ENCODE data around the gene DIAPH2. TPM values are rescaled to one million over a fixed set of nuclear protein-coding genes. Genes with fewer than 3 reads are reported as not detected.

The DIAPH2 gene
- total RNA-seq, 1 experiment from 2014 or later, result 10.4 TPM

DNA sequence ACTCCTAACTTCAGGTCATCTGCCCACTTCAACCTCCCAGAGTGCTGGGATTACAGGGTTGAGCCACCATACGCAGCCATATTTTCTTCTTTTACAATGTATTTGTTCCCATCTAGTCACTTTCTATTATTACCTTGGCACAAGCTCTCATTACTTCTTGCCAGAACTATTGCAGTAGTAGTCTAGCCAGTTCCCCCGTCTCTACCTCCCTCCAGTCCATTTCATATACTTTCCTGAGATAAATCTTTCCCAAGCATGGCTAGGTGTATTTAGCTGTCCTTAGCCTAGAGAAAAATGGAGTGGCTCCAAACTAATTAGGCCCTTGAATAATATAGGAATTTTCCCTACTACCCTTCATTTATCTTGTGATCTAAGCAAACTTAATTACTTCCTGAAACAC is 611.3 kb downstream of the DIAPH2 start:
- CTCF ChIA-PET, result no interaction called here
- no peak overlapping the region for H3K27ac ChIP-seq (ENCODE audit: low read depth, low read length, poor library complexity, severe bottlenecking)
- no peaks in the 10 kb centered on the region for H3K9me3 ChIP-seq (ENCODE audit: low read depth, low read length, poor library complexity, severe bottlenecking)
- BruUV-seq (replicated peaks), result no TSS peak
- POLR2A ChIA-PET (ENCODE audit: low non-redundant PET), result no interaction called here
- intact Hi-C loops (cut with micrococcal nuclease; ENCODE audit: unreplicated experiment), result no loop called here
- H3K36me3 ChIP-seq (ENCODE audit: insufficient read depth, low read length, poor library complexity, severe bottlenecking), result no peaks in the 10 kb centered on the region
- H3K27me3 ChIP-seq (replicated peaks; ENCODE audit: insufficient read depth, low read depth, low read length, poor library complexity), result no peaks in the 10 kb centered on the region
- no peaks in the 10 kb centered on the region for H3K4me1 ChIP-seq (ENCODE audit: insufficient read depth, low read length, poor library complexity, severe bottlenecking)
- no peak overlapping the region for H3K4me3 ChIP-seq (ENCODE audit: low read depth, low read length, poor library complexity, severe bottlenecking)
- no peak for DNase-seq (ENCODE audit: low spot score)
- TF ChIP-seq, protein P1, sequence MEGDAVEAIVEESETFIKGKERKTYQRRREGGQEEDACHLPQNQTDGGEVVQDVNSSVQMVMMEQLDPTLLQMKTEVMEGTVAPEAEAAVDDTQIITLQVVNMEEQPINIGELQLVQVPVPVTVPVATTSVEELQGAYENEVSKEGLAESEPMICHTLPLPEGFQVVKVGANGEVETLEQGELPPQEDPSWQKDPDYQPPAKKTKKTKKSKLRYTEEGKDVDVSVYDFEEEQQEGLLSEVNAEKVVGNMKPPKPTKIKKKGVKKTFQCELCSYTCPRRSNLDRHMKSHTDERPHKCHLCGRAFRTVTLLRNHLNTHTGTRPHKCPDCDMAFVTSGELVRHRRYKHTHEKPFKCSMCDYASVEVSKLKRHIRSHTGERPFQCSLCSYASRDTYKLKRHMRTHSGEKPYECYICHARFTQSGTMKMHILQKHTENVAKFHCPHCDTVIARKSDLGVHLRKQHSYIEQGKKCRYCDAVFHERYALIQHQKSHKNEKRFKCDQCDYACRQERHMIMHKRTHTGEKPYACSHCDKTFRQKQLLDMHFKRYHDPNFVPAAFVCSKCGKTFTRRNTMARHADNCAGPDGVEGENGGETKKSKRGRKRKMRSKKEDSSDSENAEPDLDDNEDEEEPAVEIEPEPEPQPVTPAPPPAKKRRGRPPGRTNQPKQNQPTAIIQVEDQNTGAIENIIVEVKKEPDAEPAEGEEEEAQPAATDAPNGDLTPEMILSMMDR (conservative IDR thresholded peaks at IDR 0.05; ENCODE audit: low read depth, low read length), result no peak
- no peak for TF ChIP-seq EZH2 (IDR thresholded peaks at IDR 0.05; ENCODE audit: borderline replicate concordance, low read depth, low read length, poor library complexity, severe bottlenecking)

- Histone ChIP-seq H3K4me1 (ENCODE audit: insufficient read depth, low read length, poor library complexity, severe bottlenecking) (no peaks in the 10 kb centered on the region), H3K27ac (ENCODE audit: low read depth, low read length, poor library complexity, severe bottlenecking) (no peak overlapping the region), H3K36me3 (ENCODE audit: insufficient read depth, low read length, poor library complexity, severe bottlenecking) (no peaks in the 10 kb centered on the region), H3K27me3 (replicated peaks; ENCODE audit: insufficient read depth, low read depth, low read length, poor library complexity) (no peaks in the 10 kb centered on the region), H3K9me3 (ENCODE audit: low read depth, low read length, poor library complexity, severe bottlenecking) (no peaks in the 10 kb centered on the region), H3K4me3 (ENCODE audit: low read depth, low read length, poor library complexity, severe bottlenecking) (no peak overlapping the region)
- no peak for DNase-seq (ENCODE audit: low spot score)
- TF ChIP-seq EZH2 (IDR thresholded peaks at IDR 0.05; ENCODE audit: borderline replicate concordance, low read depth, low read length, poor library complexity, severe bottlenecking), result no peak
- TF ChIP-seq, protein P1 (conservative IDR thresholded peaks at IDR 0.05; ENCODE audit: low read depth, low read length), result no peak
- intact Hi-C loops (cut with micrococcal nuclease; ENCODE audit: unreplicated experiment), result no loop called here
- ChIA-PET POLR2A (ENCODE audit: low non-redundant PET) (no interaction called here), CTCF (no interaction called here)
- no TSS peak for BruUV-seq (replicated peaks)
These were observed 622.3 kb downstream of the DIAPH2 start for GRCh38 chrX:97306771-97307470.

DNA sequence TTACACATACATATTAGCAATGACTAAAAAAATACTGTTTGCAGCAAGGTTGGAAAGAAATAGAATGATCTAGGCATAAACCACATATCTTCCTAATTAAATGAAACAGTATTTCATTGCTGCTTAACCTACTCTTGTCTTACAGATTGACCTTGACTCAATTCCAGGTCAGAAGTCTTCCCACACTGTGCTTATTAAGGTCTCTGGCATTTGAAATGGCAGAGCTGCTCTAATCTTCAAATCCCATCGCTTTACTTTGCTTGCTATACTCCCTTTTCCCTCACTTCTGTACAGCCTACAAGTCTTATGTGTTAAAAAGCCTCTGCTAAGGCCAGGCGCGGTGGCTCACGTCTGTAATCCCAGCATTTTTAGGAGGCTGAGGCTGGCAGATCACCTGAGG is 623.5 kb downstream of the DIAPH2 start:
- ChIA-PET CTCF (no interaction called here), POLR2A (ENCODE audit: low non-redundant PET) (no interaction called here)
- H3K27ac ChIP-seq (ENCODE audit: low read depth, low read length, poor library complexity, severe bottlenecking), result no peak overlapping the region
- TF ChIP-seq EZH2 (IDR thresholded peaks at IDR 0.05; ENCODE audit: borderline replicate concordance, low read depth, low read length, poor library complexity, severe bottlenecking), result no peak
- TF ChIP-seq, protein P1 (conservative IDR thresholded peaks at IDR 0.05; ENCODE audit: low read depth, low read length), result no peak
- no TSS peak for BruUV-seq (replicated peaks)
- H3K9me3 ChIP-seq (ENCODE audit: low read depth, low read length, poor library complexity, severe bottlenecking), result no peaks in the 10 kb centered on the region
- intact Hi-C loops (cut with micrococcal nuclease; ENCODE audit: unreplicated experiment), result no loop called here
- H3K27me3 ChIP-seq (replicated peaks; ENCODE audit: insufficient read depth, low read depth, low read length, poor library complexity), result no peaks in the 10 kb centered on the region
- no peak for DNase-seq (ENCODE audit: low spot score)
- no peaks in the 10 kb centered on the region for H3K36me3 ChIP-seq (ENCODE audit: insufficient read depth, low read length, poor library complexity, severe bottlenecking)
- H3K4me1 ChIP-seq (ENCODE audit: insufficient read depth, low read length, poor library complexity, severe bottlenecking), result no peaks in the 10 kb centered on the region
- H3K4me3 ChIP-seq (ENCODE audit: low read depth, low read length, poor library complexity, severe bottlenecking), result no peak overlapping the region
